Measurements from ENCODE around the gene TLCD3A.
A peak's percentile ranks its signal among the peaks of the same experiment; 100 is the strongest.

TLCD3A gene

DNA sequence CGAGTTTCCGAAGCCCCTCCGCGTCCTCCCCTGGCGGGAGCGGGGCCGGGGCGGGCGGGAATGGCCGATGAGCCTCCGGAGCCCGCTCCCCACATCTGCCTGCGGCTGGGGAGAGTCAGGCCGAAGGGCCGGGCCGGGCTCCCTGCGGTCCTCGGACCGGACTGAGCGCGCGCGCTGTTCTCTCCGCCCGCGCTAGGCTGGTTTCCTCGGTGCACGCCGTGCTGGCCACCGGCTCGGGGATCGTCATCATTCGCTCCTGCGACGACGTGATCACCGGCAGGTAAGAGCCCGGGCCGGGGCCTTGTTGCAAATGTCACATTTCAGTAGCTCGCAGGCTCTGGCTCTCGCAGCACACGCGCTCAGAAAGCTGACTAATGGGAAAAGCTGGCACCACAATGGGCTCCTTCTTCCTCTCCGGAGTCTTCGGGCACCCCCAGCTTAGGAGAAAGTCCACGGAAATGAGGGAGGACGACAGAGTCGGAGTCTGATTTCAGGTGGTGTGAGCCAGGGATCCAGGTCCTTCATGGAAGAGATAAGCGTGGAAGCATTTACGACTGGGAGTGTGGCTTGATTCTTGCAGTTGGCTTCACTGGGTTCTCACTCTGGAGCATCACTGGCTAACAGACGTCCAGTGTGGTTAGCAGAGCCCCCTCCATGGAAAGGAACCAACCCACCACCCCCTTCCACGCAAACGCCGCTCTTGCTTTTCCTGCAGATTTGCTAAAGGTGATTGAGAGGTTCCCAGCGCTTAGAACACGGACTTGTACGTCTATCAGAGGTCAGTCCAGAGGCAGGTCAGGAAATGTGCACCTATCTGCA is 715 bp downstream of the TLCD3A start:
- no peaks in the 10 kb centered on the region for H3K27me3 ChIP-seq (ENCODE audit: control insufficient read depth, insufficient read depth, low read length, poor library complexity, severe bottlenecking)
- peaks cover 8% of the 10 kb centered on the region for H3K4me1 ChIP-seq (ENCODE audit: control insufficient read depth, insufficient read depth, low read length)
- H3K4me3 ChIP-seq (ENCODE audit: insufficient read depth, low read depth, low read length) = peak overlapping the region; percentile 85
- H3K9me3 ChIP-seq (ENCODE audit: control insufficient read depth, low read length) = no peaks in the 10 kb centered on the region
- H3K36me3 ChIP-seq (ENCODE audit: control insufficient read depth, insufficient read depth, low read length) = peaks cover 10% of the 10 kb centered on the region
- H3K27ac ChIP-seq (ENCODE audit: insufficient read depth, low read depth, low read length, poor library complexity, severe bottlenecking) = no peak overlapping the region
- WGBS, 2 experiments = 10% methylated on average over 57 of the region's 57 CpGs

DNA sequence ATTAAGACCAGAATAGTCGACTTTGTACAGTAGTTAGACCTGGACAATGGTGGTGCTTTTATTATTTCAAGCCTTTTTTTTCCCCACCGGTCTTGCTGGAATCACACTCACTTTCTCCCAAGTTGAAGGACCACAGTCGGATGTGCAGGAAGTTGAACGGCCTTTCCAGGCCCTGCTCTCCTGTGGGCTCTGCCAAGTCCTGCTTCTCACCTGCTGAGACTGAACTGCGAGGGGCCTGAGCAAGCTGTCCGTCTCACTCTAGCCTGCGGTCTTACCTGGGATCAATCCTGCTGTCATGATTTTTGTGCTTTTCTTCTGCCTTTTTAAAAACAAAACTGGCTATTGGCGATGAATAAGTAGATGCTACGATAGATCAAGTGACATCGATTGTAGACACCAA is 1.3 kb downstream of the TLCD3A start:
- H3K9me3 ChIP-seq (ENCODE audit: control insufficient read depth, low read length) = no peaks in the 10 kb centered on the region
- H3K27me3 ChIP-seq (ENCODE audit: control insufficient read depth, insufficient read depth, low read length, poor library complexity, severe bottlenecking) = no peaks in the 10 kb centered on the region
- WGBS, 2 experiments = 87% methylated on average over 10 of the region's 10 CpGs
- H3K27ac ChIP-seq (ENCODE audit: insufficient read depth, low read depth, low read length, poor library complexity, severe bottlenecking) = no peak overlapping the region
- peaks cover 14% of the 10 kb centered on the region for H3K36me3 ChIP-seq (ENCODE audit: control insufficient read depth, insufficient read depth, low read length)
- peaks cover 8% of the 10 kb centered on the region for H3K4me1 ChIP-seq (ENCODE audit: control insufficient read depth, insufficient read depth, low read length)
- peak overlapping the region; percentile 85 for H3K4me3 ChIP-seq (ENCODE audit: insufficient read depth, low read depth, low read length)

- Histone ChIP-seq H3K27me3 (ENCODE audit: control insufficient read depth, insufficient read depth, low read length, poor library complexity, severe bottlenecking) (no peaks in the 10 kb centered on the region), H3K9me3 (ENCODE audit: control insufficient read depth, low read length) (no peaks in the 10 kb centered on the region), H3K27ac (ENCODE audit: insufficient read depth, low read depth, low read length, poor library complexity, severe bottlenecking) (no peak overlapping the region), H3K36me3 (ENCODE audit: control insufficient read depth, insufficient read depth, low read length) (peaks cover 30% of the 10 kb centered on the region), H3K4me3 (ENCODE audit: insufficient read depth, low read depth, low read length) (no peak overlapping the region), H3K4me1 (ENCODE audit: control insufficient read depth, insufficient read depth, low read length) (peaks cover 8% of the 10 kb centered on the region)
- WGBS, 2 experiments = 96% methylated on average over 13 of the region's 13 CpGs
Observed at GRCh38 chr17:737561-738113, 5.2 kb downstream of the TLCD3A start.

GRCh38 chr17:740240-741017 is 8.0 kb downstream of the TLCD3A start:
- no peaks in the 10 kb centered on the region for H3K9me3 ChIP-seq (ENCODE audit: control insufficient read depth, low read length)
- H3K4me1 ChIP-seq (ENCODE audit: control insufficient read depth, insufficient read depth, low read length) = no peaks in the 10 kb centered on the region
- no peak overlapping the region for H3K4me3 ChIP-seq (ENCODE audit: insufficient read depth, low read depth, low read length)
- H3K36me3 ChIP-seq (ENCODE audit: control insufficient read depth, insufficient read depth, low read length) = peaks cover 43% of the 10 kb centered on the region
- H3K27me3 ChIP-seq (ENCODE audit: control insufficient read depth, insufficient read depth, low read length, poor library complexity, severe bottlenecking) = no peaks in the 10 kb centered on the region
- 92 to 93% methylated on average over 18 of the region's 18 CpGs for WGBS, 2 experiments
- no peak overlapping the region for H3K27ac ChIP-seq (ENCODE audit: insufficient read depth, low read depth, low read length, poor library complexity, severe bottlenecking)

GRCh38 chr17:742147-742793 is 9.9 kb downstream of the TLCD3A start:
- H3K9me3 ChIP-seq (ENCODE audit: control insufficient read depth, low read length) = no peaks in the 10 kb centered on the region
- H3K4me1 ChIP-seq (ENCODE audit: control insufficient read depth, insufficient read depth, low read length) = no peaks in the 10 kb centered on the region
- no peak overlapping the region for H3K4me3 ChIP-seq (ENCODE audit: insufficient read depth, low read depth, low read length)
- H3K36me3 ChIP-seq (ENCODE audit: control insufficient read depth, insufficient read depth, low read length) = peaks cover 54% of the 10 kb centered on the region
- 89 to 91% methylated on average over 11 of the region's 11 CpGs for WGBS, 2 experiments
- H3K27ac ChIP-seq (ENCODE audit: insufficient read depth, low read depth, low read length, poor library complexity, severe bottlenecking) = no peak overlapping the region
- no peaks in the 10 kb centered on the region for H3K27me3 ChIP-seq (ENCODE audit: control insufficient read depth, insufficient read depth, low read length, poor library complexity, severe bottlenecking)

DNA sequence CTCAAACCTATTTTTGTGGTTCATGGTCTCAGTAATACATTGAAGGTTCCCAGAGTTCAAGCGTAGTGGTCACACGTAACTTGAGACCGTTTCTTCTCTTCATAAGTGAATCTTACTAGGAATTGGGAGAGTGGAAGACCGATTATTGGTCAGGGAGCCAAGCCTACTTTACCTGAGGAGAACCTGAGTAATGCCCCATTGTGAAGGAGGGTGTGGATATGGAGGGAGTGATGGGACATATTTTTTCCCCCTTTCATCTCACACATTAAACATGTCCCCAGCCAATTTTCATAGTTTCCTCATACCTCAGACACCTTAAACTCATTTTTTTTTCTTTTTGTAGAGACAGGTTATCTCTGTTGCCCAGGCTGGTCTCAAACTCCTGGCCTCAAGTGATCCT is 10.7 kb downstream of the TLCD3A start:
- Histone ChIP-seq H3K4me1 (ENCODE audit: control insufficient read depth, insufficient read depth, low read length) (no peaks in the 10 kb centered on the region), H3K36me3 (ENCODE audit: control insufficient read depth, insufficient read depth, low read length) (peaks cover 62% of the 10 kb centered on the region), H3K27ac (ENCODE audit: insufficient read depth, low read depth, low read length, poor library complexity, severe bottlenecking) (no peak overlapping the region), H3K27me3 (ENCODE audit: control insufficient read depth, insufficient read depth, low read length, poor library complexity, severe bottlenecking) (no peaks in the 10 kb centered on the region), H3K9me3 (ENCODE audit: control insufficient read depth, low read length) (no peaks in the 10 kb centered on the region), H3K4me3 (ENCODE audit: insufficient read depth, low read depth, low read length) (no peak overlapping the region)
- WGBS, 2 experiments = 97 to 98% methylated on average over 4 of the region's 4 CpGs

DNA sequence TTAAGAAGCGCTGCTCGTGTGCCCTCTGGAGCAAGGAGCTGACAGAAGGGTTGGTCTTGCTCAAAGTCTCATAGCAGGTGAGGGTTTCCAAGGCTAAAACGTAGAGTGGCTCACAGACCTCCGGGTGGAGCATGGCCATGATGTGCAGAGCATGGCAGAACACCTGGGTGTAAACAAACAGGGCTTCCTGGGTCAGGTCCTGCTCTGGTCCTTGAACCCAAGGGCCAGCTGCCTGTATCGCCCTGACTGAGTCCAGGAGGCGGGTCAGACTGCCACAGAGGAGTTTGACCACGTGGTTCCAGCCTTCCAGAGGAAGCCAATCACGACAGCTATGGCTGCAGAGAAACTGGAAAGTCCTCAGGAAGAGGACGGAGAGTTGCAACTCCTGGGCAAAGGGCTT is 12.5 kb downstream of the TLCD3A start:
- peaks cover 63% of the 10 kb centered on the region for H3K36me3 ChIP-seq (ENCODE audit: control insufficient read depth, insufficient read depth, low read length)

GRCh38 chr17:745406-745805 is 13.0 kb downstream of the TLCD3A start:
- WGBS, 2 experiments = 96% methylated on average over 11 of the region's 11 CpGs

More for the DNA sequence above, 12.5 kb downstream of the TLCD3A start:
- H3K4me1 ChIP-seq (ENCODE audit: control insufficient read depth, insufficient read depth, low read length) = no peaks in the 10 kb centered on the region
- no peaks in the 10 kb centered on the region for H3K27me3 ChIP-seq (ENCODE audit: control insufficient read depth, insufficient read depth, low read length, poor library complexity, severe bottlenecking)
- no peak overlapping the region for H3K4me3 ChIP-seq (ENCODE audit: insufficient read depth, low read depth, low read length)
- WGBS, 2 experiments = 82 to 83% methylated on average over 9 of the region's 9 CpGs
- no peak overlapping the region for H3K27ac ChIP-seq (ENCODE audit: insufficient read depth, low read depth, low read length, poor library complexity, severe bottlenecking)
- H3K9me3 ChIP-seq (ENCODE audit: control insufficient read depth, low read length) = no peaks in the 10 kb centered on the region

GRCh38 chr17:746181-746580 is 13.8 kb downstream of the TLCD3A start:
- H3K9me3 ChIP-seq (ENCODE audit: control insufficient read depth, low read length) = no peaks in the 10 kb centered on the region
- H3K27me3 ChIP-seq (ENCODE audit: control insufficient read depth, insufficient read depth, low read length, poor library complexity, severe bottlenecking) = no peaks in the 10 kb centered on the region
- H3K4me1 ChIP-seq (ENCODE audit: control insufficient read depth, insufficient read depth, low read length) = peaks cover 6% of the 10 kb centered on the region
- 96 to 98% methylated on average over 9 of the region's 9 CpGs for WGBS, 2 experiments
- no peak overlapping the region for H3K27ac ChIP-seq (ENCODE audit: insufficient read depth, low read depth, low read length, poor library complexity, severe bottlenecking)
- peaks cover 55% of the 10 kb centered on the region for H3K36me3 ChIP-seq (ENCODE audit: control insufficient read depth, insufficient read depth, low read length)
- no peak overlapping the region for H3K4me3 ChIP-seq (ENCODE audit: insufficient read depth, low read depth, low read length)

More at GRCh38 chr17:745406-745805, 13.0 kb downstream of the TLCD3A start:
- no peaks in the 10 kb centered on the region for H3K4me1 ChIP-seq (ENCODE audit: control insufficient read depth, insufficient read depth, low read length)
- no peak overlapping the region for H3K4me3 ChIP-seq (ENCODE audit: insufficient read depth, low read depth, low read length)
- H3K27me3 ChIP-seq (ENCODE audit: control insufficient read depth, insufficient read depth, low read length, poor library complexity, severe bottlenecking) = no peaks in the 10 kb centered on the region
- peaks cover 62% of the 10 kb centered on the region for H3K36me3 ChIP-seq (ENCODE audit: control insufficient read depth, insufficient read depth, low read length)
- H3K27ac ChIP-seq (ENCODE audit: insufficient read depth, low read depth, low read length, poor library complexity, severe bottlenecking) = no peak overlapping the region
- no peaks in the 10 kb centered on the region for H3K9me3 ChIP-seq (ENCODE audit: control insufficient read depth, low read length)

Measured in ectodermal cell (in vitro differentiated cells).